B cell (primary cell): ENCODE measurements around the gene NFKBIB. TPM values are rescaled to one million over a fixed set of nuclear protein-coding genes. Genes with fewer than 3 reads are reported as not detected.

Source experiments
- ATAC-seq: fragments of 200-7000 bp; cut with Tn5 transposase; one replicate; pipeline ENCODE4 v1.10.0; 2021; ENCODE audit warnings: low read depth, mild to moderate bottlenecking, moderate number of reproducible peaks, moderate library complexity
- CTCF ChIA-PET: fragments of 350-600 bp; sonication (Branson Sonifier 250); formaldehyde crosslinking; loops from one replicate; lab custom pipeline; 2021; ENCODE audit warnings: antibody characterized with exemption, inconsistent platforms; lab: Charles Lee
- POLR2A ChIA-PET: fragments of 350-600 bp; sonication (Branson Sonifier 250); formaldehyde crosslinking; loops from one replicate; lab custom pipeline; 2021; ENCODE audit warnings: antibody characterized with exemption; lab: Charles Lee
- DNase-seq: peaks from one replicate; pipeline ENCODE4 v3.0.0; 2013
- H2AFZ ChIP-seq: 2 replicates; pipeline ENCODE4 v1.6.1; 2012; ENCODE audit warnings: mild to moderate bottlenecking, low read depth, low read length; ENCODE audit not compliant: insufficient read depth, poor library complexity, severe bottlenecking
- H3K27ac ChIP-seq, 2 donors: 1 replicate in 1 of 2; 2 replicates in 1 of 2; pipeline ENCODE4 v1.5.1; 2012 to 2013; ENCODE audit warnings: low read length in 2 of 2, mild to moderate bottlenecking in 2 of 2, moderate library complexity in 1 of 2
- H3K27me3 ChIP-seq, 4 experiments: fragments of 200-600 bp in 1 of 4; sonication (generic) in 1 of 4; replicated peaks in 1 of 4; 1 replicate in 2 of 4; 2 replicates in 2 of 4; pipeline versions ENCODE4 v1.6.1 to v1.7.0; 2013 to 2016; ENCODE audit warnings: low read length in 3 of 4, mild to moderate bottlenecking in 2 of 4, mixed read lengths in 1 of 4, moderate library complexity in 1 of 4; ENCODE audit not compliant: insufficient read depth in 4 of 4, control insufficient read depth in 3 of 4; ENCODE audit errors: control extremely low read depth in 1 of 4
- H3K36me3 ChIP-seq, 2 experiments: replicated peaks in 1 of 2; 1 replicate in 1 of 2; 2 replicates in 1 of 2; pipeline versions ENCODE4 v1.6.1 to v1.7.1; 2013; ENCODE audit warnings: low read length in 1 of 2; ENCODE audit not compliant: insufficient read depth in 2 of 2, control insufficient read depth in 1 of 2; ENCODE audit errors: control extremely low read depth in 1 of 2, extremely low read depth in 1 of 2
- H3K4me1 ChIP-seq, 2 donors: fragments of 200-600 bp in 1 of 2; sonication (generic) in 1 of 2; 1 replicate in 1 of 2; 2 replicates in 1 of 2; pipeline versions ENCODE4 v1.5.1 to v1.6.1; 2013 to 2017; ENCODE audit warnings: low read length in 2 of 2; ENCODE audit not compliant: control insufficient read depth in 2 of 2, insufficient read depth in 2 of 2
- H3K4me2 ChIP-seq: replicated peaks from 2 replicates; pipeline ENCODE3; 2012; ENCODE audit warnings: mild to moderate bottlenecking, low read depth, low read length; ENCODE audit not compliant: poor library complexity, severe bottlenecking
- H3K4me3 ChIP-seq, 5 experiments: fragments of 200-600 bp in 1 of 5; sonication (generic) in 1 of 5; 1 replicate in 3 of 5; 2 replicates in 2 of 5; pipeline versions ENCODE4 v1.5.1 to v1.7.0; 2011 to 2016; ENCODE audit warnings: low read length in 4 of 5, mild to moderate bottlenecking in 4 of 5, low read depth in 2 of 5, control low read depth in 1 of 5, moderate library complexity in 1 of 5; ENCODE audit not compliant: insufficient read depth in 1 of 5; ENCODE audit errors: control extremely low read depth in 1 of 5, extremely low read depth in 1 of 5
- H3K79me2 ChIP-seq: fragments of 200-600 bp; sonication (generic); one replicate; pipeline ENCODE4 v1.6.0; 2016; ENCODE audit warnings: low read length; ENCODE audit not compliant: control insufficient read depth, insufficient read depth
- H3K9ac ChIP-seq: fragments of 200-600 bp; sonication (generic); 2 replicates; pipeline ENCODE4 v1.6.1; 2017; ENCODE audit warnings: mild to moderate bottlenecking, low read length, moderate library complexity
- H3K9me3 ChIP-seq, 3 donors: one replicate each; pipeline versions ENCODE4 v1.6.1 to v1.7.1; 2013; ENCODE audit warnings: low read length in 2 of 3; ENCODE audit not compliant: control insufficient read depth in 2 of 3, insufficient read depth in 1 of 3; ENCODE audit errors: control extremely low read depth in 1 of 3
- H4K20me1 ChIP-seq: 2 replicates; pipeline ENCODE4 v1.6.0; 2012; ENCODE audit warnings: mild to moderate bottlenecking, low read length; ENCODE audit not compliant: insufficient read depth, control insufficient read depth, poor library complexity, severe bottlenecking
- H3K27ac Mint-ChIP-seq: one replicate; pipeline ENCODE4 v1.8.0; 2021; ENCODE audit warnings: mixed read lengths
- H3K27me3 Mint-ChIP-seq: one replicate; pipeline ENCODE4 v1.8.0; 2021; ENCODE audit warnings: mixed read lengths
- H3K4me1 Mint-ChIP-seq: one replicate; pipeline ENCODE4 v1.8.0; 2021; ENCODE audit warnings: mixed read lengths
- H3K4me3 Mint-ChIP-seq: one replicate; pipeline ENCODE4 v1.8.0; 2021; ENCODE audit warnings: mixed read lengths
- H3K9me3 Mint-ChIP-seq: one replicate; pipeline ENCODE4 v1.8.0; 2022; ENCODE audit warnings: mixed read lengths; ENCODE audit not compliant: insufficient read depth
- CTCF ChIP-seq: fragments of 200-600 bp; IDR thresholded peaks from one replicate; pipeline ENCODE4 v1.8.0; 2022; ENCODE audit warnings: antibody characterized with exemption, mild to moderate bottlenecking
- EZH2 ChIP-seq: IDR thresholded peaks from 2 replicates; pipeline ENCODE4 v1.6.1; 2012; ENCODE audit warnings: borderline replicate concordance, low read depth, mild to moderate bottlenecking, moderate library complexity, low read length; ENCODE audit not compliant: insufficient read depth, poor library complexity, severe bottlenecking
- WGBS: methylation state at CpG from one replicate; pipeline ENCODE4 v1.1.5; 2013; ENCODE audit warnings: missing lambda C conversion rate; ENCODE audit not compliant: insufficient coverage; 5-methylcytosine and 5-hydroxymethylcytosine counted together
- intact Hi-C: fragments of 100-400 bp; cut with micrococcal nuclease; formaldehyde crosslinking; loops from one replicate; pipeline ENCODE4 v1.10.0; 2022
- polyA plus RNA-seq: library from polyadenylated mRNA; depleted of rRNA; stranded (reverse); fragments of >200 nt; gene quantifications from 2 replicates; pipeline ENCODE4 v1.2.3, GENCODE V29; 2012
- total RNA-seq, 2 donors: library from RNA; stranded (reverse); fragments of 120-200 nt in 1 of 2; gene quantifications; 1 replicate in 1 of 2; 2 replicates in 1 of 2; pipeline versions ENCODE4 v1.2.3 to v1.2.4, GENCODE V29; 2013 to 2022

The NFKBIB gene
- total and polyA plus RNA-seq, 2 donors (not counting 1 experiment from before 2014, with no cell fraction given): 30.3 to 54.4 TPM

- ATAC-seq: no peak
- ChIA-PET CTCF (interaction anchor here (0.7 kb wide), 1 partner anchor 40 kb away, joined by 6 read pairs; no protein-coding TSS in a partner anchor), POLR2A (no interaction called here)
- TF ChIP-seq EZH2: no peak
- TF ChIP-seq CTCF: no peak
- no peaks in the 10 kb centered on the region for H4K20me1 ChIP-seq
- H3K4me3 ChIP-seq: no peak overlapping the region
- peaks cover 2% of the 10 kb centered on the region for H3K4me1 Mint-ChIP-seq
- no peaks in the 10 kb centered on the region for H3K79me2 ChIP-seq
- no peaks in the 10 kb centered on the region for H3K9me3 ChIP-seq
- intact Hi-C loops: no loop called here
- no peak for DNase-seq
- H3K4me1 ChIP-seq: peaks cover 0 to 3% of the 10 kb centered on the region in 2 donors
- H3K27me3 Mint-ChIP-seq: peaks cover 9% of the 10 kb centered on the region
- H3K4me3 Mint-ChIP-seq: no peak overlapping the region
- H3K9ac ChIP-seq: no peak overlapping the region
- H3K27me3 ChIP-seq: no peaks in the 10 kb centered on the region
- H3K4me2 ChIP-seq: no peak overlapping the region
- no peak overlapping the region for H2AFZ ChIP-seq
- WGBS: 87% methylated on average over 2 of the region's 2 CpGs
- no peaks in the 10 kb centered on the region for H3K36me3 ChIP-seq
- H3K27ac ChIP-seq: no peak overlapping the region
- no peaks in the 10 kb centered on the region for H3K9me3 Mint-ChIP-seq
- H3K27ac Mint-ChIP-seq: no peak overlapping the region
Measured at GRCh38 chr19:38958301-38958700, 58.5 kb downstream of the NFKBIB start.

Other genes with a start within 250 kb of the NFKBIB start
- gene CAPN12, start 155.5 kb upstream of the NFKBIB start, total RNA-seq: 28.6 TPM in 2 replicates
- 50.5 and 104 TPM in 2 replicates for gene CAPN12, start 155.5 kb upstream of the NFKBIB start, polyA plus RNA-seq
- gene LGALS7, start 126.5 kb upstream of the NFKBIB start, total RNA-seq: not detected in 2 replicates
- not detected in 2 replicates for gene LGALS7, start 126.5 kb upstream of the NFKBIB start, polyA plus RNA-seq
- not detected in 2 replicates for gene LGALS7B, start 110.8 kb upstream of the NFKBIB start, total RNA-seq
- not detected in 2 replicates for gene LGALS7B, start 110.8 kb upstream of the NFKBIB start, polyA plus RNA-seq
- 6.9 and 8.4 TPM in 2 replicates for gene LGALS4, start 87.0 kb upstream of the NFKBIB start, total RNA-seq
- 5.2 and 5.4 TPM in 2 replicates for gene LGALS4, start 87.0 kb upstream of the NFKBIB start, polyA plus RNA-seq
- gene ECH1, start 68.2 kb upstream of the NFKBIB start, total RNA-seq: 133 and 151 TPM in 2 replicates
- 111 and 144 TPM in 2 replicates for gene ECH1, start 68.2 kb upstream of the NFKBIB start, polyA plus RNA-seq
- gene HNRNPL, start 50.0 kb upstream of the NFKBIB start, total RNA-seq: 397 and 418 TPM in 2 replicates
- 292 and 444 TPM in 2 replicates for gene HNRNPL, start 50.0 kb upstream of the NFKBIB start, polyA plus RNA-seq
- gene RINL, start 21.7 kb upstream of the NFKBIB start, total RNA-seq: 66.2 and 67.0 TPM in 2 replicates
- gene RINL, start 21.7 kb upstream of the NFKBIB start, polyA plus RNA-seq: 66.2 and 113 TPM in 2 replicates
- 41.8 and 42.4 TPM in 2 replicates for gene SIRT2, start 351 bp upstream of the NFKBIB start, total RNA-seq
- gene SIRT2, start 351 bp upstream of the NFKBIB start, polyA plus RNA-seq: 57.1 and 65.9 TPM in 2 replicates
- gene CCER2, start 12.2 kb downstream of the NFKBIB start, total RNA-seq: 0.39 and 1.4 TPM in 2 replicates
- gene CCER2, start 12.2 kb downstream of the NFKBIB start, polyA plus RNA-seq: 2.2 and 3.2 TPM in 2 replicates
- gene SARS2, start 30.8 kb downstream of the NFKBIB start, total RNA-seq: 32.0 and 38.1 TPM in 2 replicates
- gene SARS2, start 30.8 kb downstream of the NFKBIB start, polyA plus RNA-seq: 61.3 and 65.9 TPM in 2 replicates
- gene MRPS12, start 31.0 kb downstream of the NFKBIB start, total RNA-seq: 27.0 and 29.2 TPM in 2 replicates
- gene MRPS12, start 31.0 kb downstream of the NFKBIB start, polyA plus RNA-seq: 21.2 and 30.3 TPM in 2 replicates
- gene FBXO17, start 75.8 kb downstream of the NFKBIB start, total RNA-seq: not detected in 2 replicates
- gene FBXO17, start 75.8 kb downstream of the NFKBIB start, polyA plus RNA-seq: not detected in 2 replicates
- 0.12 TPM in 1 of 2 replicates, not detected in the other for gene FBXO27, start 132.6 kb downstream of the NFKBIB start, total RNA-seq
- gene FBXO27, start 132.6 kb downstream of the NFKBIB start, polyA plus RNA-seq: 0.18 and 0.33 TPM in 2 replicates
- not detected in 2 replicates for gene ACP7, start 184.4 kb downstream of the NFKBIB start, total RNA-seq
- not detected in 2 replicates for gene ACP7, start 184.4 kb downstream of the NFKBIB start, polyA plus RNA-seq
- 13.6 and 23.3 TPM in 2 replicates for gene PAK4, start 225.8 kb downstream of the NFKBIB start, total RNA-seq
- 12.0 and 13.3 TPM in 2 replicates for gene PAK4, start 225.8 kb downstream of the NFKBIB start, polyA plus RNA-seq